ENCODE data around the gene CACNA2D4.

The CACNA2D4 gene

GRCh38 chr12:1778911-1779310 lies 139.5 kb downstream of the CACNA2D4 start:
- DNase-seq (ENCODE audit: low read depth, low spot score), result no peak

- DNase-seq (ENCODE audit: low read depth, low spot score), result no peak
These were observed 140.7 kb downstream of the CACNA2D4 start for GRCh38 chr12:1777798-1778197.

GRCh38 chr12:1776170-1776921 lies 142.1 kb downstream of the CACNA2D4 start:
- peak; percentile 81 for DNase-seq (ENCODE audit: low read depth, low spot score)

- DNase-seq (ENCODE audit: low read depth, low spot score), result no peak
These were observed 144.4 kb downstream of the CACNA2D4 start for GRCh38 chr12:1773937-1774655.

- DNase-seq (ENCODE audit: low read depth, low spot score), result no peak
These were observed 148.5 kb downstream of the CACNA2D4 start for GRCh38 chr12:1769809-1770494.

- no peak for DNase-seq (ENCODE audit: low read depth, low spot score)
These were observed 149.8 kb downstream of the CACNA2D4 start for GRCh38 chr12:1768615-1769014.

- no peak for DNase-seq (ENCODE audit: low read depth, low spot score)
These were observed 150.9 kb downstream of the CACNA2D4 start for GRCh38 chr12:1767407-1768090.

- DNase-seq (ENCODE audit: low read depth, low spot score), result no peak
These were observed 152.3 kb downstream of the CACNA2D4 start for GRCh38 chr12:1766110-1766509.

GRCh38 chr12:1763153-1763552 lies 155.3 kb downstream of the CACNA2D4 start:
- no peak for DNase-seq (ENCODE audit: low read depth, low spot score)

GRCh38 chr12:1761857-1762256 lies 156.6 kb downstream of the CACNA2D4 start:
- no peak for DNase-seq (ENCODE audit: low read depth, low spot score)

GRCh38 chr12:1760566-1761382 lies 157.7 kb downstream of the CACNA2D4 start:
- DNase-seq (ENCODE audit: low read depth, low spot score), result no peak

GRCh38 chr12:1758887-1759286 lies 159.6 kb downstream of the CACNA2D4 start:
- DNase-seq (ENCODE audit: low read depth, low spot score), result no peak

GRCh38 chr12:1758376-1758775 lies 160.1 kb downstream of the CACNA2D4 start:
- DNase-seq (ENCODE audit: low read depth, low spot score), result no peak

- DNase-seq (ENCODE audit: low read depth, low spot score), result no peak
These were observed 168.2 kb downstream of the CACNA2D4 start for GRCh38 chr12:1750300-1750699.

- DNase-seq (ENCODE audit: low read depth, low spot score), result no peak
These were observed 169.4 kb downstream of the CACNA2D4 start for GRCh38 chr12:1749019-1749418.

- DNase-seq (ENCODE audit: low read depth, low spot score), result no peak
These were observed 170.8 kb downstream of the CACNA2D4 start for GRCh38 chr12:1747609-1748008.

GRCh38 chr12:1744932-1745331 lies 173.5 kb downstream of the CACNA2D4 start:
- DNase-seq (ENCODE audit: low read depth, low spot score), result peak; percentile 16

Measured in ELF-1 (cell line).